Stomach (tissue), 4 donors: Measurements from ENCODE around the gene NAP1L4.

Experiments used
- CTCF ChIP-seq, 7 experiments: fragments of 450-650 bp in 4 of 7; fragments of 200-600 bp in 3 of 7; sonication (generic) in 3 of 7; IDR thresholded peaks; one replicate each; pipeline ENCODE4 v1.5.1; 2016 to 2019; ENCODE audit warnings: antibody characterized with exemption in 7 of 7, control low read depth in 2 of 7, mild to moderate bottlenecking in 1 of 7
- POLR2AphosphoS5 ChIP-seq, 3 donors: sonication (generic); formaldehyde crosslinking; IDR thresholded peaks; one replicate each; pipeline ENCODE4 v1.6.1; 2016; ENCODE audit warnings: antibody characterized with exemption in 3 of 3

DNA sequence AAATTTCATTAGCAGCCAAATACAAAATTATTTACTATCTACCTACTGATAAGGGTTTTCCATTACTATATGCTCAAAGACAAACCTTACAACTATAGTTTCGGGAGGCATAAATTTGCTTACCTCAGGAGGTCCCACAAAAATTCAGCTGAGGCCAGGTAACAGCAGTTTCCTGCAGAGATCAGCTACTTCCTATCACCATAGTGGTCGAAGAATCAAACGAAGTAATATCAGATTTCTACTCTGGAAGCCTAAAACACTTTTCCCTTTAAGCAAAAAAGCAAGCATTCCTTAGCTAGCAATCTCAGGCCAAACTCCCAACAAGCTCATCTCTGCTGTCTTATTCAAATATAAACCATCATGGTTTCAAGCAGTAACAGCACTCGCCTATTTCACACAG is 3.1 kb downstream of the NAP1L4 start:
- TF ChIP-seq CTCF (IDR thresholded peaks at IDR 0.05): no peak
- TF ChIP-seq POLR2AphosphoS5 (IDR thresholded peaks at IDR 0.05): no peak
